GM20431 (cell line): ENCODE measurements around the gene HOPX.
"Not testable (repeated sequence)": the region's sequence is repeated elsewhere in the genome, so short reads cannot be mapped to it uniquely, and the experiment has no call there.

Source experiments
- in situ Hi-C: fragments of 300-500 bp; cut with MseI, MboI; formaldehyde crosslinking; loops from one replicate; pipeline ENCODE4 v1.15.0; 2020; ENCODE audit warnings: low sequenced_read_pairs; ENCODE audit not compliant: unreplicated experiment

Gene HOPX

DNA sequence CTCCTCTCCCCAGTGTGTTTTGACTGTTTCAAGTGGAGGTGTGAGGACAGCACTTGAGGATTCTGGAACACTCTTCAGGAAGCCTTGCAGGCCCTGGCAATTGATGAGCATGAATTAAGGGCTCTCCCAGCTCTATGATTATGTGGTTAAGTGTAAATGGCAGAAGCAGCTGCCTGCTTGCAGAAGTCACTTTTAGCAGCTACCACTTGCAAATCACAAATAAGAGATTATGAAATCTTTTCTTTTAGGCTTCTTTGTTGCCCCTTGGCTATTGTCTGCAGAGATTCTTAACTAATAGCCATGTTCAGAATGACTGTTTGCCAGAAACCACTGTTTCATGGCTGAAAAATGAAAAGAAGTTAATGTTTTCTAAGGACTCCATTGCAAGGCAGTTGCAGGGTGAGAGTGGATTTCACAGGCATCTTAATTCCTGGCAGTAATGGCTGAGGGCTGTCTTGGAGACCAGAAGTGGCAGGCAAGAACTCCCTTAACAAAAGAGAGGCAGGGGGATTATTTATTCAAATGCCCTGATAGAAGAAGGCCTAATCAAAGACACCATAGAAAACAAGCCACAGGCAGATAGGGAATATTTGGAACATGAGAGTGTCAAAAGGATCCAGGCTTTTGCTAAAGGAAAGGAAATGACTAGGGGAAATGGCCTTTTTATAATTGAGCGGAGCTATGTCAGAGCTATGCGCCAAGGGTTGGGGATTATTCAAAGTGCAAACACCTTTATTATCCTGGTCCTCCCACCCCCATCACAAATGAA lies 8.3 kb upstream of the HOPX start:
- in situ Hi-C loops = no loop called here

DNA sequence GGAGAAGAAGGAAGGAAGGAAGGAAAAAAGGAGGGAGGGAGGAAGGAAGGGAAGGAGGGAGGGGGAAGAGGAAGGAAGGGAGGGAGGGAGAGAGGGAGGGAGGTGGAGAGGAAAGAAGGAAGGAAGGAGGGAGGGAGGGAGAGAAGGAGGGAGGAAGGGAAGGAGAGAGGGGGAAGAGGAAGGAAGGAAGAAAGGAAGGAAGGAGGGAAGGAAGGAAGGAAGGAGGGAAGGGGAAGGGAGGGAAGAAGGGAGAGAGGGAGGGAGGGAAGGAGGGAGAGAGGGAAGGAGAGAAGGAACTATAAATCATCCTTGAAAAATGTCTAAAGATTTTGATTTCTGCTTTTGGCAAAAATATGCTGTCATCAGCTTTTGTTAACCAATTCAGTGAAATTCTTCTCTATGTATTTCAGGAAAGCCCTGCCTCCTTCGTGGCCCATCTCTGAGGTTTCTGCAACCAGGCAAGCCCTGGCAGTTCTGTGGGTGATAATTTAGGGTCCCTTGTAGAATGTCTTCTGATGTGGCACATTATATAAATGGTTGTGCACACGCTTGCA lies 7.1 kb upstream of the HOPX start:
- in situ Hi-C loops = no loop called here

GRCh38 chr4:56686537-56687231 lies 5.6 kb upstream of the HOPX start:
- in situ Hi-C loops = no loop called here

DNA sequence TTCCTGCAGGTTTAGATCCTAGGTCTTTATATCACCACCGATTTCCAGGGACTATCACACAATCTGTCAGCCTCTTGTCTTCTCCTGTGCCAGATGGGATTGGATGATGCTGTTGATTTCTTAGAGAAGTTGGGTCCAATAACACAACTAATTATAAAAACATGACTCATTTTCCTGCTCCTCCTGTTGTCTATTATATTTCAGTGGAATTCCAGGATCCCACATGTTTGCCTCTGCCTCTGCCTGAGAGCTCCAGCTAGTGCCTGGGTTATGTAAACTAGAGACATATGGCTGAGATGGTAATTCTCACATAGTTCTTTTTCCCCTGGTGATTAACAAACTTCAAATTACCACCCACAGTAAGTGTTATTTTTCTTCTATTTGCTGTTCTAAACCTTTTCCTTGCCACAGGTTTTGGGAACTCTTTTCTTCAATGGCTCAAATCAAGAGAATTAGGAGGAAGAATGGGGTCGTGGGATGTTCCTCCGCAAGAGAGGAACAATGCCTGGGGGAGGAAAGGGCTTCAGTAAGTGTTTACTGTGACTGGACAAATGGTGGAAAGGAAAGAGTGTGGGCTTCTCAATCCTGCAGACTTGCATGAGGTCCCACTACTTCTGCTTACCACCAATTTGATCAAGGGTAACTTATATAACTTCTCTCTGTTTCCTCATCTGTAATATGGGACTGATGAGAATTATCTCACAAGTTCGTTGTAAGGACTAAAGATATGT lies 3.4 kb upstream of the HOPX start:
- in situ Hi-C loops = no loop called here

GRCh38 chr4:56683455-56683854 lies 2.4 kb upstream of the HOPX start:
- in situ Hi-C loops = no loop called here

- in situ Hi-C loops = no loop called here
Measured at GRCh38 chr4:56681853-56682525, 893 bp upstream of the HOPX start.

DNA sequence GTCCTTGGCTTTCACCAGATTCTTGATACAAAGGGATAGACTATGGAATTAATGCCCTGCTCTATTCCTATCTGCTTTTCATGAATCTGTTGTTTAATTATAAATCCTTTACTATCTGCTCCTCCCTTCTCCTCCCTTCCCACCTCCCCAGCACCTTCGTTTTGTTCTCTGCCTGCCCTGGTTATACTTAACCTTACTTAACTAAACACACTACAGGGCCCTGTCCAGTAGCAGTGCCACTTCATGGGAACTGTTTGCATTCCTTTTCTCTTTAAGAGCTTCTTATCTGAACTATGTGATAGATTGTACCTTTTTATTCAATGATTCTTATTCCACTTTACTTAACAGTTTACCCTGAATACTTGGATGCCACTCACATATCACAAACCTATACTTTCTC lies 830 bp downstream of the HOPX start:
- in situ Hi-C loops = no loop called here

DNA sequence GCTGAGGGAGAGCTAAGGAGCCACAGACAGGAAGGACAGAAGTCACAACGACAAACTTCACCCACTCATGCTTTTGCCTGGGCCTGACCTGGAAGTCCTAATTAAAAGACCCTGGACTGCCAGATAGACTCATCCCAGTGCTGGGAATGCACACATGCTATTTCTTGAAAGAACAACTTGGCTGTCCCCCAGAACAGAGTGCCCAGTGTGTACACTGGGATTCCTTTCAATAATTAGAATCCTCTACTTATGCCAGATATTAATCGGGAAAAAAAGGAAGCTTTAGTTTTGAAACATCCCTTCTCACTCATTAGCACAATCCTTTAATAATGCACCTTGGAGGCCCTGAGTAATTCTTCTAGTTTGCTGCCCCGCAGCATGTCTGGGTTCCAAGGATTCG lies 3.4 kb downstream of the HOPX start:
- in situ Hi-C loops = no loop called here

DNA sequence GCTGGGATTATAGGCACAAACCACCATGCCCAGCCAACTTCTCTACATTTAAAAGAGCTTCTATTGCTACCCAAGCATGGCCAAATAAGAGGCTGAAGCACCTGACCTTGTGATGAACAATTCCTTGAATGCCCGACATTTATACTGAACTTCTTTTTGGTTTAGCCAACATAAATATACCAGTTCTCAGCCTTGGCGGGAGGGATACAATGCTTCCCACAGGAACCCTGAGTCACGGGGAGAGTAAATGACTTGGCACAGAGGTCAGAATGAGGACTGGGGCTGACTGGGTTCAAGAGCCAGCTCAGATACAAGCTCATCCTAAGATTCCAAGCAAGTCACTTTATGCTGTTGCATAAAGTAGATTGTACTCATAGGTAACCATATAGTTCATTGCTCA lies 6.1 kb downstream of the HOPX start:
- in situ Hi-C loops = no loop called here

- in situ Hi-C loops = no loop called here
Measured at GRCh38 chr4:56671860-56672259, 9.2 kb downstream of the HOPX start.

DNA sequence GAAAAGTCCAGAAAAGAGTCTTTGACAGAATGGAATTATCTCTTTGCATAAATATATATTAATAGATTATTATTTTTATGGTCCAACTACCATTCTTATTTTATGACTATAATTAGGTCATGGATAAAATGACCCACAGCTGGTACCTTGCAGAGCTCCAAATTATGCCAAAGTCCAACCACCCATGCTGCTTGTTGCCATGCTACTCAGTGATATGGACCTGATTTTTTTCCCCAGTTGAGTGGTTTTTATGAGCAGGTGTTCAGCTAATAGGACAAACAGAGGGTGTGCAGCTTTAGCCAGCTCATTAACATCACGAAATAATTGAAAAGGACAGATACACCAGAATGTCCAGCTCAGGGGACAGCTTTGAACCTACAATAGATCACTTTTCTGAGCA lies 9.7 kb downstream of the HOPX start:
- in situ Hi-C loops = no loop called here

DNA sequence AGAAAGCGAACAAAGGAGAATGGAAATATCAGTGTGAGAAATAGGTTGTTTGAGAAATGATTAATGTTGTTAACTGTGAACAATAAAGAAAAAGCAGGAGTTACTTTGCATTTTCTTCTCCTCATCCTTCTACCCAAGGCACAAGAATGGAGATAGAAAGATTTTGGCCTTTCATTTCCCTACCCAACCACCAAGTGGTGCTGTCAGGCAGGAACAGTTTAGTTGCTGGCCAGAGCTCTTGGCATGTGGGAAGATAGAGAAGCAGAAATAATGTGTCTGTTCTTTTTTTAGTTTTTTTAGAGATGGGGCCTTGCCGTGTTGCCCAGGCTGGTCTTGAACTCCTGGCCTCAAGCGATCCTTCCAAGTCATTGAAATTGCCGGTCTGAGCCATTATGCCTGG lies 12.8 kb downstream of the HOPX start:
- in situ Hi-C loops = no loop called here

DNA sequence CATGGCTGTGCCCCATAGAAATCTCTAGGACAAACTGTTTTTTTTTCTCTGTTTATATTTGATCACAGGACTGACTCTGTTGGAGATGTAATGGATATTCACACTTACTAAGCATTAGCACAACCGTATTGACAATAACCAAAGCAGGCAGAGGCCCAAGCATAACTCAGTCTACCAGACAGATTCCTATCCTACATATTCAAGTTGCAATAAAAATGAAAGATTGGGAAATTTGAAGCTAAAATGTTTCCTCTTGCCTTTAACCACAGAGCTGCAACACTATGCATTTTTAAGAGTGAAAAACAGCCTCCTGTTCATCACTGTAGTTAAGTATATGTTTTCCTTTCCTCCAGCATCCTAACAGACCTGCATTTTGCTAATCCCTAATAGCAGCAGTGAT lies 13.7 kb downstream of the HOPX start:
- in situ Hi-C loops = not testable (repeated sequence)

- in situ Hi-C loops = no loop called here
Measured at GRCh38 chr4:56666279-56666678, 14.8 kb downstream of the HOPX start.

- in situ Hi-C loops = no loop called here
Measured at GRCh38 chr4:56665781-56666180, 15.3 kb downstream of the HOPX start.

DNA sequence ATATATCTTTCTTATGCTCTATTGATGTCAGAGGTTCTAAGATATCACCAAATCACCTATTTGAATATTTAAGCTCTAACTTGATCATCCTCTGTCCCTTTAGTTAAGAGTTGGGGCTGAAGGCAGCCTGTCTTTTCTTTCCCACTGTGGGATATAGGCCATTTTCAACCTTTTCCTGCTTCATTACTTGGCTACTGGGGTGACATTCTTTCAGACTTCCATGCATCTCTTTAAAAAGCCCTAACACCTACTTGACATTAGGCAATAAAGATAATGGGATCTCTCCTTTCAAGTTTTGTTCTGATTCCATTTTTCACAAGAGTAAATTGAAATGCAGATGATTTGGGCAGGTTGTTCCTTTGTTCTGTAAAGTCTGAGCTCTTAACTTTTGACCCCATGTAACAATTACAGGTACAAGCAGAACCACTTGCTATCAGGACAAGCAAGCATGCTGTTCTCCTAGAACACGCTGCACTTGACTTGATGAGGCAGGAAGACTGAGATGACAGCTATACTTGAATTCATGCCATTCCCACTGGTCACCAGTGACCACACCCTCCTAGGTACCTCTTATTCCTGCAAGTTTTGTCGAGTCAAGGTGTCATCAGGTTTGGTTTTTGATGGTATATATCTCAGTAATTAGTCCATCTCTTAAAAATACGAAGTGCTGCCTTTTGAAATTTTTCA lies 18.2 kb downstream of the HOPX start:
- in situ Hi-C loops = no loop called here

DNA sequence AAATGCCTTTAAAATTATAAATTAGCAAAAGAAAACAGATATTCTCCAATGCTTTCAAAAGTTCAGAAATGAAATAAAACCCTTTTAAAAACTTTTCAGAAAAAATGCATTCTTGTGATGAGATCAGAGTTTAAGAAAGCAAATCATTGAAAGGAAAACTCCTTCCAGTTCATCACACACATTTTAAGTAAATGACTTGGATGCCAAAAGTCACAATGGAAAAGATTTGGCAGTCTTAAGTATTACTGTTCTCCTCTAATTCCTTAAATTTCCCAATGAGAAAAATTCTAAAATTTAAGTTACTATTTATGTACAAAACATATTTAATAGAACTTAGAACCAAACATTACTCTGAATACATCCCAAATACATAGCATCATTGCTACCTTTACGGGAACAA lies 21.1 kb downstream of the HOPX start:
- in situ Hi-C loops = no loop called here

DNA sequence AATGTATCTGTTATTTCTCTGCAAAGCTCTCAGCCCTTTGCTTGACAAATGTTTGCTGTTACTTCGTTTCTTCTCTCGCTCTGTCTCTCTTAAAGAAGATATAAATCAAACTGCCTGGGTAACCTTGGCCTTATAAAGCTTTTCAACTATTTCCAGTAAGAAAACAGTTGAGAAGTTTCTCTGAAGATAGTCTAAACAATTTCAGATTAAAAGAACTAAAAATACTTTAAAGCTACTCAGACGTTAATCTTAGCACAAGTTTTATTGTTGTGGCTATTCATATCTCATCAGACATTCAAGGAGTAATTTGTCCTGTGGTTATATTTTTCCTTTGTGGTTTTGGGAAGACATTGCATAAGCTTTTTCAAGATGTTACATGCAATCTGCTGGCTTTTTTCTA lies 22.6 kb downstream of the HOPX start:
- in situ Hi-C loops = no loop called here

- in situ Hi-C loops = no loop called here
Measured at GRCh38 chr4:56657818-56658217, 23.3 kb downstream of the HOPX start.

DNA sequence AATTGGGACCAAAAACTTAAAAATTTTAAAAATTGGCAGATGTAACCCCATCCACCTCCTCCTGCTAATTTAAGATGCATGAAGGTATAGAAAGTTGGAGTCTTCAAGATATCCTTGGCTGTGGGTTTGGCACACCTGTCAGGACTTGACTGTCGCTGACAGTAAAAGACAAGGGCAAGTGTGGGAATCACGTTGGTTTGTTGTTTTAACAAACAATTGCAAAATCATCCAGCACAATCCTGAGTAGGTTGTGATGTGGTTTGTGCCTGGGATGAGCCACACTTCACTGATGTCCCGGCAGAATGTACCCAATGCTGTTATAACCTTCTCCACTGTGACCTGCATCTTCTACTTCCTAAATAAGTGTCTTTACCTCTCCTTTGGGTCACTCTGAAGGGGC lies 24.0 kb downstream of the HOPX start:
- in situ Hi-C loops = no loop called here
